GM19467 (cell line): ENCODE results near the gene FAM117B.
"Not testable (repeated sequence)": the region's sequence is repeated elsewhere in the genome, so short reads cannot be mapped to it uniquely, and the experiment has no call there.

Source experiments
- ATAC-seq: cut with Tn5 transposase; IDR thresholded peaks from one replicate; pipeline ENCODE4 v1.9.1; 2021; ENCODE audit warnings: mild to moderate bottlenecking, moderate library complexity; ENCODE audit not compliant: unreplicated experiment

The FAM117B gene

GRCh38 chr2:202636213-202636513 is 1.4 kb downstream of the FAM117B start:
- no peak for ATAC-seq

DNA sequence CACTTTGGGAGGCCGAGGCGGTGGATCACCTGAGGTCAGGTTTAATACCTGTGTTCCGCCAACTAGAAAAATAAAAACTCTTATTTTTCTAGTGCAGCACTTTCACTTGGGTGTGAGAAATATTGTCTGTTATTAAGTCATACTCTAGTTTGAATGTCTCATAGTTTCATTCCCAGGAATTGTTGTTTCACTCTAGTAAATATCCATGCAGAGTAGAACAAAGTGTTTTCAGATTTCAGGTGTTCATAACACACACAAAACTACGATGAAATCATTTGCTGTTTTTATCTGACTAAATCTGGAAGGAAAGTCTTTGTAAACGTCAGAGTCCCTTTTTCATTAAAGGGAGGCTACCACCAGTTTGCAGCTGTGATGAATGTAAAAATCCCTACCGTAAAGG is 4.0 kb downstream of the FAM117B start:
- no peak for ATAC-seq

DNA sequence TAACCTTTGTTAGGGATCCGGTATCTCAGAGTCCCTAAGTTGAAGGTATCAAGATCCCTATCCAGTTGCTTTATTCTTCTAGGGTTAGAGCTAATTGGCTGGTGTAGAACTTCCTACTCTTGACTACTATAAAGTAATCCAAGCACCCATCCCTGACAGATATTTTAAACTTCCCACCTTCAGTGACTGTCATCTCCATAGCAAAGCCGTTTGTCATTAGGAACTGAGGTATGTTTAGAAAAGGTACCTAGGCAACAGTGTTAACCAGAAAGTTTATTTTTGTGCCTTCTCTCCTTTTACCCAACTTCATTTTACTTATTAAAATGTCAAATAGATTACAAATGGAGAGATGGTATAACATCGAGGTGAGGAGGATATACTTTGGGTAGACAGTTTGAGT is 4.5 kb downstream of the FAM117B start:
- no peak for ATAC-seq

- no peak for ATAC-seq
These were observed 7.8 kb downstream of the FAM117B start for GRCh38 chr2:202642567-202642966.

DNA sequence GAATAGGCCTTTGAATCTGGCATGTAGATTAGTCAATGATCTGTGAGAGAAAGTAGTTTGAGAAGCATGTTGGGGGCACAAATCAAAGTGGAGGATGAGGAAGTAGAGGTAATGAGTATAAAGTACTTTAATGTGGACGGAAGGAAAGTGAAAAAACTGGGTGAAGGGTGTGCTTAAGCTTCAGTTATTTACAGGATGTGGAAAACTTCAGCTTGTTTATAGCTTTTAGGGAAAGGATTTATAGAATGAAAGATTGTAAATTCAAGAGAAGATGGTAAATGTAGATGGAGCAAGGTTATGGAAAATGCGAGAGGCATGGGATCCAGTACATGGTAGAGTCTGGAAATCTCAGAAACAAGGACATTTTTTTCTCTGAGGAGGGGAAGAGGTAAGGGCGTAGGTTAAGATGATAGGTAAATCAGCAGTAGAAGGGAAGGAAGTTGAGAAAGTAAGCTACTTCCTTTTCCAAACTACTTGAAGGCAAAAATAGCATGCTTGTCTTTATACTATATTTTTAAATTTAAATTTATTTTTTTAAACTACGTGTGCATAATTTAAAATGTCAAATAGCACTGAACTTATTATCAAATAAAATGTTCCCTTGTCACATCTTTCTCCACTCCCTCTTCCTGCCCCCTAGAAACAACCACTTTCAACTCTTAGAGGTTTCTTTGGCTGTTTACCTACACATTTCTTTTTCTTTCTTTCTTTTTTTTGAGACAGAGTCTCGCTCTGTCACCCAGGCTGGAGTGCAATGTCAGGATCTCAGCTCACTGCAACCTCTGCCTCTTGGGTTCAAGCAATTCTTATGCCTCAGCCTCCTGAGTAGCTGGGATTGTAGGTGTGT is 8.5 kb downstream of the FAM117B start:
- no peak for ATAC-seq

- ATAC-seq = no peak
These were observed 17.4 kb downstream of the FAM117B start for GRCh38 chr2:202652119-202652518.

DNA sequence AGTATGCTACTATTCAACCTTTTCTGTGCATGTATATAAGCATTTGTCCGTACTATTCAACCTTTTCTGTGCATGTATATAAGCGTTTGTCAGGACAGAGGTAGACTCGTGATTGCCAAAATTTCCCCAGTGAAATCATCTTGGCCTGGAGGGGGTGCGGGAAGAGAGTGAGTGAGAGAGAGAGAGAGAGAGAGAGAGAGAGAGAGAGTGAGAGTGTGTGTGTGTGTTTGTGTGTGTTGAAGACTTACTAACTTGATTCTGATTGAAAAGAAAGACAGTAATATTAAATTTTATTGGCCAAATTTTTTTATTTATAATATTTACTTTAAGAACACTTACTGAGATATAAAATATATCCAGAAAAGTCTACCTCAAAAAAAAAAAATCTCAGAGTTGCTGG is 19.1 kb downstream of the FAM117B start:
- no peak for ATAC-seq

GRCh38 chr2:202657876-202658275 is 23.1 kb downstream of the FAM117B start:
- no peak for ATAC-seq

- no peak for ATAC-seq
These were observed 26.0 kb downstream of the FAM117B start for GRCh38 chr2:202660796-202661195.

DNA sequence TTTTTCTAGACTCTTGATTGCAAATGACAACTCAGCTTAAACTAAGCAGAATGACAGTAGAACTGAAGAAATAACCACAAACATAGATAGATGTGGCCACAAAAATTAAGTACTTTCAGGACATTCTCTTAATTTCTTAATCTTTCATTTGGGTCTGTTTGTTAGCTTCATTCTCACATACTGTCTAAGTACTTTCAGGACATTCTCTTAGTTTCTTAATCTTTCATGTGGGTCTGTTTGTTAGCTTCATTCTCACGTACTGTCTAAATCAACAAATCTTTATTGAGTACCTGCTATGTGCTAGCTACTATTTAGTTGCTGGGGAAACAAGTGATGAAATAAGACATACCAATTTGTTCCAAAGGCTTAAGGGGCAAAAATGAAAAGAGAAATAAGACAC is 35.1 kb downstream of the FAM117B start:
- no peak for ATAC-seq

DNA sequence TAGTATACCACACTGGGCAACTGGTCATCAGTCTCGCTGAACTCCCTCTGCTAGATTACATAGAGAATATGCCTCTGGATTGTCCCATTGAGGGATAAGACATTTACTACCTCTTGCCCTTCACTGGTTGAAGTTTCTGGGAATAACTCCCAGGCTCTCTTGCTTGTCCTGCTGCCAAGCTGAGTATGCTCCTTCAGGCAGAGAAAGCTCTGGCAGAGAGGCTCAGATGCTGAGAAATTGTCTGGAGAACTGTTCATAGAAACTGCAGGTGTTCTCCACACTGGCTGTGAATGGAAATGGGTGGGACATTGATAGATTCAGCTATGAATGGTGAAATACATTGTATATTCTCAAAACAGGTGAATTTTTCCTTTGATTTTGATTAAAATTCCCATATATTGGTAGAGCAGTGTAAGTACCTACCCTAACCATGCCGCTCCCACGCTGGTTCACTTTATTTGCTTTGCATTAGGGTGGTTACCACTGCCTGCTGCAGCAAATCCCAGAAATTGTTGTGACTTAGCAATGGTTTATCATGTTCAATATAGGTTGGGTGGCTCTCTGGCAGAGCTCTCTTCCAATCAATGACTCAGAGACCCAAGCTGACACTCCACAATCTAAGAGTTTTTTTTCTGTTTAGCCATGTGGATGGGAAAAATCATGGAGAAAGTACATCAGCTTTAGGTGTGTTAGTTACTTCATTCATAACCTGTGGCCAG is 36.7 kb downstream of the FAM117B start:
- no peak for ATAC-seq

- ATAC-seq = not testable (repeated sequence)
These were observed 40.3 kb downstream of the FAM117B start for GRCh38 chr2:202675097-202675496.

DNA sequence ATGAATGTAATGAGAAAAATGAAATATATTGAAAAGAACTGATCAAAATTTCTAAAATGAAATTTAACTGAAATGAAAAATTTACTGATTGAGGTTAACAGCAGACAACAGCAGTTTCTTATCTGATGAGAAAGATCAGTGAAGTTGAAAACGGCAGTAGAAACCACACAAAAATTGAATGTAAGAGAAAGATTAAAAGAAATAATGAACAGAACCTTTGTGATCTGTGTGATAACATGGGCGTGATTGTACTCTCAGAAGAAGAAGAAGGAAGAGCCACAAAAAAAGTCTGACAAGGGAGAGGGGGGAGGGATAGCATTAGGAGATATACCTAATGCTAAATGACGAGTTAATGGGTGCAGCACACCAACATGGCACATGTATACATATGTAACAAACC is 45.2 kb downstream of the FAM117B start:
- no peak for ATAC-seq

- no peak for ATAC-seq
These were observed 45.7 kb downstream of the FAM117B start for GRCh38 chr2:202680512-202680911.

DNA sequence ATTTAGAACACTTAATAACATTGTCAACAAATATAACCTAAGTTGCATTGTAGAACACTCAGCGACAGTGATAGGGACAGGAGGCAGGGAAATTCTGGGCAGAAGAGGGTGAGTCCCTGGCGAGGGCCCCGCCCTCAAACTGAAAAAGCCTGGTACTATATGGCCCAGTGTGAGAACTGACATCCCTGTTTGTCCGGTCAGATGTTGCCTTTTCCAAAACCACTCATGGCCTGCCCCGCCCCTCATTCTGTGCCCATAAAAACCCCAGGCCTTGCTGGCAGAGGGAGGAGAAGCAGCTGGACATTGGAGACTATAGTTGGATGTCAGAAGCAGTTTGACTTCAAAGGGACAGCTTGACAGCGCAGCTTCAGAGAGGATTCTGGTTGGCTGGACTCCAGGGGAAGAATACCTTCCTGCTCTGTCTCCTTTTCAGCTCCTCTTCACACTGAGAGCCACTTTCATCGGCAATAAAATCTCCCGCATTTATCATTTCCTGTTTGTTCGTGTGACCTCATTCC is 47.0 kb downstream of the FAM117B start:
- no peak for ATAC-seq

DNA sequence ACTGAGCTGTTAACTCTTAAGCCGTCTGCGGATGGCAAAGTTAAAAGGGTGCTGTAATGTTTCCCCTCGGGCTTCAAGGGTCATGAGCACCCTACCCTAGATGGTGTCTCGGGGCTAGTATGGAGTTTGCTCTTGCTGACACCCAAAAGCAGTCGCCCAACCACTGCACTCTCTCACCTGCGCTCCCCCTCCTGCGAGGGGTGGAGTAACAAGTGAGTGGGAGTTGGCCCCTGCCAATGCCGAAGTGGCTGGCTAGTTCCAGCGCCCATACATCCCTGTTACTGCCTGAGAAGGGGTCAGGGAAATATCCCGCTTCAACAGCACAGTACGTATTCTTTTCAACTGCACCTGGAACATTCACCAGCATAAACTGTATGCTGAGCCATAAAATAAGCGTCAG is 47.5 kb downstream of the FAM117B start:
- no peak for ATAC-seq

- ATAC-seq = no peak
These were observed 52.5 kb downstream of the FAM117B start for GRCh38 chr2:202687276-202687675.

DNA sequence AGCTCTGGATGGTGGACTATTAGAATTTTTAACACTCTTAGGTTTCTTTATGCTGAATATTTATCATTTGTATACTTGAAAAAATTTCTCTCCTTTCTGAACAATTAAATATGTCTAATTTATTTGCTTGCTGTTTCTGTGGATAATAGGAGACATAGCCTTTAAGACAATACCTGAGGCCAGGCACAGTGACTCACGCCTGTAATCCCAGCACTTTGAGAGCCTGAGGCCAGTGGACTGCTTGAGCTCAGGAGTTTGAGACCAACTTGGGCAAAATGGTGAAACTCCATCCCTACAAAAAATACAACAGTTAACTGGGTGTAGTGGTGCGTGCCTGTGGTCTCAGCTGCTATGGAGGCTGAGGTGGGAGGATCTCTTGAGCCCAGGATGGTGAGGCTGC is 54.7 kb downstream of the FAM117B start:
- no peak for ATAC-seq

- no peak for ATAC-seq
These were observed 55.1 kb downstream of the FAM117B start for GRCh38 chr2:202689898-202690297.

- no peak for ATAC-seq
These were observed 55.6 kb downstream of the FAM117B start for GRCh38 chr2:202690321-202690900.

DNA sequence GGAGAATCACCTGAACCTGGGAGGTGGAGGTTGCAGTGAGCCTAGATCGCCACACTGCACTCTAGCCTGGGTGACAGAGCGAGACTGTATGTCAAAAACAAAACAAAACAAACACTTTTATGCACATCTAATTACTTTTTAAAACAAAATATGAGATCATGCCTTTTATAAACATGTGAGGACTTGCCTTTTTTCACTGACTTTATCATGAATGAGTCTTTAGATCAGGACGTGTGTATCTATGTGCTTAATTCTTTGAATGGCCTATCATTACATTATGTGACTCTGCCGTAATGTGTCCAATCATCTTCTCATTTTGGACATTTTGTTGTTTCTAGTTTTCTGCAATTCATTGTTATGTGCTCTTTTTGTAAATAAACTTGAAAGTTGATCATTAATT is 58.7 kb downstream of the FAM117B start:
- no peak for ATAC-seq

DNA sequence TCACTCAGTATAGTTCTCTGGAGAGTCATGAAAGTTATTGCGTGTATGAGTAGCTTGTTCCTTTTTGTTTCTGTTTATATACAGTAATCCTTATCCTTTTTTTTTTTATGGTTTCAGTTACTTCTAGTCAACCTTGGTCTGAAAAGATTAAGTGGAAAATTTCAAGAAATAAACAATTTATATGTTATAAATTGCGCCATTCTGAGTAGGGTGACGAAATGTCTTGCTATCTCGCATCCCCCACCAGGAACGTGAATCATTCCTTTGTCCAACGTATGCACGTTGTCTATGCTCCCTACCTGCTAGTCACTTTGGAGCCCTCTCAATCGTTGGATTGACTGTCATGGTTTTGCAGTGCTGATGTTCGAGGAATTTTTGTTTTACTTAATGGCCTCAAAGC is 60.4 kb downstream of the FAM117B start:
- no peak for ATAC-seq
